NCI-H524 treated with DMSO at 0.1 percent for 48 hours (cell line): ENCODE results near the gene HMCES.

Source experiments
- DNase-seq: peaks from one replicate; lab custom pipeline; 2025; lab: John Stamatoyannopoulos, UW

HMCES gene

GRCh38 chr3:129304146-129304961 lies 25.7 kb downstream of the HMCES start:
- no peak for DNase-seq

GRCh38 chr3:129304962-129305222 lies 26.2 kb downstream of the HMCES start:
- no peak for DNase-seq

- no peak for DNase-seq
Observed at GRCh38 chr3:129305592-129306091, 27.0 kb downstream of the HMCES start.

DNA sequence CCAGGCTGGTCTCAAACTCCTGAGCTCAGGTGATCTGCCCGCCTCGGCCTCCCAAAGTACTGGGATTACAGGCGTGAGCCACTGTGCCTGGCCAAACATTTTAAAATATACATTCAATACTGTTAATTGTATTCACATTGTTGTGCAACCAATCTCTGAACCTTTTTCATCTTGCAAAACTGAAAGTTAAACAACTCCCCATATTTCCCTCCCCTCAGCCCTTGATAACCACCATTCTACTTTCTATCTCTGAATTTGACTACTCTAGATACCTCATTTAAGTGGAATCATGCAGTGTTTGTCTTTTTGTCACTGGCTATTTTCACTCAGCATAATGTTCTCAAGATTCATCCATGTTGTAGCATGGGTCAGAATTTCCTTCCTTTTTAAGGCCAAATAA lies 30.0 kb downstream of the HMCES start:
- no peak for DNase-seq

- DNase-seq: no peak
Observed at GRCh38 chr3:129310111-129311011, 31.7 kb downstream of the HMCES start.

- no peak for DNase-seq
Observed at GRCh38 chr3:129311054-129311902, 32.6 kb downstream of the HMCES start.

DNA sequence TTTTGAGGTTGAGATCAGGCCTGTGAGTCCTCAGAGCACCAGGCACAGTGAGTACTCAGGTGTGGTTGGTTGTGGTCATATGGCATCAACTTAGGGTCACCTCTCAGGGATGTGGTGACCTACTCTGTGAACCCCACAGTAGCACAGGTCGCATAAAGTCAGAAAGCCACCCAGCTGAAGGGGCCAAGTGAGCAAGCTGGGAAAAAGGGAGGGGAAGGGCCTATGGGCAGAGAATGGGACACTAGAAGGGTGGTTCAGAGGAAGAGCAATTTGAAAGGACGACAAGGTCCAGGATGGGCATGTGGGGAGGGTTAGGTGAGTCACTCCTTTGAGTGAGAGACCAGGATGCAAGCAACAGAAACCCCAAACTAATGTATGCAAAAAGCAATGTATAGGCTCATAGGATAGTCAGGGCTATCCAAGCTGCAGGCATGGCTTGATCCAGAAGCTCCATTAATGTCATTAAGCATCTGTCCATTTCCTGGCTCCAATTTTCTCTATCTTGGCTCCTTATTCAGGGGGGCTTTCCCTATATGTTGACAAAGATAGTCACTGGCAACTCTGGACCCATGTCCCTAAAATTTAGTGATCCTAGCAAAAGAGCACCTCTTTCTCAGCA lies 33.5 kb downstream of the HMCES start:
- DNase-seq: no peak

- no peak for DNase-seq
Observed at GRCh38 chr3:129312671-129313414, 34.2 kb downstream of the HMCES start.

DNA sequence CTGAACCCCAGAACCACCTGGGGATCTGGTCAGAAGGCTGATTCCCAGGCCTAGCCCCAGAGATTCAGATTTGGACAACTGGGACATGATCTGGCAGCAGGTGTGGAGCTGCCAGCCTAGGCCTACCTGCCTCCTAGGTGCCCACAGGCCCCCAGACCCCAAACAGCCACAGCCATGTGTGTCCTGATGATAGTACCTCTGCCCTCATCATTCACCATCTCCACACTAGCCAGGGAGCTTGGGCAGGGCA lies 34.7 kb downstream of the HMCES start:
- no peak for DNase-seq

DNA sequence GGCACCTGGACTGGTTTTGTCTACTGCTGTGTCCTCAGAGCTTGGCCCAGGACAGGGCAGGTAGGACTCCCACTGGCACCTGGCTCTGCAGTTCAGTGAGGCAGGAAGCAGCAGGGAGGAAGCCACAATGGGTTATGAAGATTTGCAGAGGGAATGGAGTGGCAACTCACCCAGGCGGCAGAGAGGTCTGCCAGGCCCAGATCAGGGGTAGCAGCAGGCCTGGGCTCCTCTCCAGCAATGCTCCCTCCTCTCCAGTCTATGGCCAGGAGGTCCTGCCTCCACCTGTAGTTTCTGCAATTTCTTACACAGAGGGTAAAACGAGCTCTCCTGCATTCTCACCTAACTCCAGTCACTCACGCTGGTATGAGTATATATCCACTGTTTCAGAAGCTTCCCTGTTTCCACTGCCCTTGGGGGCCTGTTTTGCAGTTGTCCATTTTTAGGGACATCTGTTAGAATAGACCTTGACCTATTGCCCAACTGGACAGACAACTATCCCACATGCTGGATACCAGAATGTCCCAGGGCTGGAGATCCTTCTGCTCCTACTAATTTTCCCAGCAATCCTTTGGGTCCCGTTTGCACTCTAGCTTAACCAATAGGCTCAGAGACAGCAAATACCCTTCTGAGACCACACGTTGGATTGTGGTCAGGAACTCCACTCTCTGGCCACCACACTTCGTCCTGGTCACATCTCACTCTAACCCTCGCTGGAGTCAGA lies 35.2 kb downstream of the HMCES start:
- DNase-seq: no peak

GRCh38 chr3:129314386-129315222 lies 35.9 kb downstream of the HMCES start:
- peak; percentile 70 for DNase-seq

- no peak for DNase-seq
Observed at GRCh38 chr3:129315223-129315997, 36.7 kb downstream of the HMCES start.

DNA sequence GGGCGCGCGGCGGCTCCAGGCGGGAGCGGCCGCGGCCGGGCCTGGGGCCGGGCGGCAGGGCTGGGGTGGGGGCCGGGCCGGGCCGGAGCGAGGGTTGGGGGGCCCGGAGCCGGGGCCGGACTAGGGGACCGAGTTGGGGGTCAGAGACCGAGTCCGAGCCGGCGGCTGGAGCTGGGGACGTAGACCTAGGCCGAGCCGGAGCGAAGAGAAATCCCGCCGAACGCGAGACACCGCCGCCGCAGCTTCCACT lies 37.3 kb downstream of the HMCES start:
- DNase-seq: no peak

DNA sequence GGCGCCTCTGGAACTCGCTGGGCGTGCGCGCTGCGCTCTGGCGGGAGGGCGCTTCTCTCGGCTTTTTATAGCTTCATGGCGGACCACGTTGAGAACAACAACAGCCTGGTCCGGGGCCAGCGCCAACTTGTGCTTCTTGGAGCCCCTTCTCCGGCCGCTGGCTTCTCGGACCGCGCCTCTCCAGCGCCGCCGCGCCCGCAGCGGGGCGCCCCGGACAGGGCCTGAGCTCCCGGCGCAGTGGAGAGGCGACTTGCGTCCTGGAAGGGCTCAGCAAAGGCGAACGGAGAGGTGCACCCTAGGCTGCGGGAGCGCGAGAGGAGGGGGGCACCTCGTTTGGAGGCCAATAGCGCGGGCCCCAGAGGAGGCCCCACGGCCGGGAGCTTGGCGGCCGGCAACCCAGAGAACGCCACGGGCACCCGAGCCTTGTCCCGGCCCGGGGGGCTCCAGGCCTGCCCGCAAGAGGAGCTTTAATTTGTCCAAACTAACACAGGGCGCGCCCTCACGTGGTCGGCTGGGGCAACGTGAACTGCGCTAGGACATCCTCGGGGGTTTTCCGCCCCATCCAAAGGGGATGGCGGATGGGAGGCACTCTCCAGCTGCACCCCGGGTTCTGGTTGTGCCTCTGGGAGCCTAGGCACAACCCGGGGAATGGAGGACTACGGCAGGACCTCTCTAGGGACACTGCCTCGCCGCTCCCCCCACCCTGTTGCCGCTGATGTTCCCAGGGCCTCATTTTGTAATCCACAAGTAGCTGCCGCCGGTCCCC lies 37.8 kb downstream of the HMCES start:
- DNase-seq: peak; percentile 32

DNA sequence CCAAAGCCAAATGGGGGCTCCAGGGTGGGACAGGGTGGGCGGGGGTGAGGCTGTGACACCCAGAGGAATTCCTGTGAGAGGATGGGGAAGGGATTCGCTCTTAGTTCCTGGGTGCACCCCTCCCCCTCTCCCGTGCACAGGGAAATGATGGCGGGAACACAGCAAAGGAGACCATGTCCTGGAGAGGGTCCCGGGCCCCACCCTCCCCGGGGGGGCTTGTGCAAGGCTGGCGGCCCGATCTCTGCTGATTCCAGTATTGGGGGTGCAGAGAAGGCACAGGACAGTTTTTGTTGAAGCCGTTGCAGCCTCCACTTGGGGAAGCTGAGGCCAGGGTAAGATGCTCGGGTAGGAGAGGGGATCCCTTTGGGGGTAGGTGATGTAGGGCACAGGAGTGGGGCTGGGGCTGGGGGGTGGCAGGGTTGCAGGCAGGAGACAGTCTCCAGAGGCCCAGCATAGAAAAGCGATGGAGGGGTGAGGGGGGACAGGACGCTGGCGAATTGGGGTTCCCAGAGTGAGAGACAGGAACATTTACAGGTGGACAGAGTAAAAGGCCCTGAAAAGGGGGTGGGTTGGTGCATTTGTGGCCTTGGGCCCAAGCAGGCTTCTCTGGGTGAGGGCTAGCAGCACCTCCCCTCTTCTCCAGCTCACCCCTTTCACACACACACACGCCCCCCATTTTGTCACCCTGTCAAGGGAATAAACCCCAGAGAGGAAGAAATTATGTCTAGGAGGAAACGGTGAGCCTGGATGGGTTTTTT lies 38.5 kb downstream of the HMCES start:
- no peak for DNase-seq

- DNase-seq: no peak
Observed at GRCh38 chr3:129317848-129318247, 39.2 kb downstream of the HMCES start.

DNA sequence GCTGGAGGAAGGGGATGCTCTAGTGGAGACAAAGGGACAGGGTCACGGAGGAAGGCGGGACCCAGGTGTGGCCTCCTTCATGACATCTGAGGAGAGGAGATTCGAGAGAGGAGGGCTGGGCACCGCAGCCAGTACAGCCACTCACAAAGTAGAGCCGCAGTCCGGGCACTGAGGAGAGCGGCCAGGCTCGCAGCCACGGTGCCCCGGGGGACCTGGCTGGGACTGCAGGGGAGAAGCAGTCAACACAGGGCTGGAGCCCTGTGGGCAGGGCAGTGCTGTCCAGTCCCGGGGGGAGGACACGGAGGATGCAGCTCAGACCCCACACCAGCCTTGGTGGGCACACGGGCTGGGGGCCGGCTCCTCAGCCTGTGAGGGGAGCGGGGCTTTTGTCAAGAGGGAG lies 40.3 kb downstream of the HMCES start:
- DNase-seq: no peak

DNA sequence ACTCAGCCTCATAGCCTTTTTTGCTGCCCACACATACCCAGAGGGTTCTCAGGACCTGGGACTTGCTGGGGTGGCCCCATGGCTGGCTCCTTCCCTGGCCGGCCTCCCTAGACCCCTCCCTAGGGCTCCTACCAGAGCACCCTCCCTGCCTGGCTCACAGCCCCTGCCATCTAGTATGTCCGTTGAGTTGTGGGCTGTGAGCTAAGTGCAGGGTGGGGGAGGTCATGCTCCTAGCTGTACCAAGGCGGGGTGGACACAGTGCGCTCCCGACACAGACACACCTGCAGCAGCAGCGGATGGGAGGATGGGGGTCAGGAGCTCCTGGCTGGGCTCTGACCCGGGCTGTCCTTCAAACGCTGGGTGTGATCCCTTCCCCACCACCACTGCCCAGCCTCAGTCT lies 41.6 kb downstream of the HMCES start:
- DNase-seq: no peak
